Activated T-cell treated with anti-CD3 and anti-CD28 coated beads, Interleukin-2, amount 50 U/mL, for 72 hours (primary cell): Measurements from ENCODE around the gene SLC30A5. TPM values are rescaled to one million over a fixed set of nuclear protein-coding genes. Genes with fewer than 3 reads are reported as not detected.
"Not testable (repeated sequence)": the region's sequence is repeated elsewhere in the genome, so short reads cannot be mapped to it uniquely, and the experiment has no call there.

Source experiments
- ATAC-seq, 2 donors: fragments of 150-1000 bp; cut with Tn5 transposase; replicated peaks in 1 of 2; 2 replicates each; pipeline ENCODE4 v1.10.0; 2021; ENCODE audit warnings: moderate library complexity in 2 of 2, mild to moderate bottlenecking in 1 of 2
- DNase-seq, 2 donors: peaks; one replicate each; pipeline ENCODE4 v3.0.0; 2021 to 2022; ENCODE audit warnings: mixed read lengths in 1 of 2
- H3K27ac Mint-ChIP-seq: one replicate; pipeline ENCODE4 v1.8.0; 2022; ENCODE audit warnings: mild to moderate bottlenecking, moderate library complexity, mixed read lengths
- H3K27me3 Mint-ChIP-seq: one replicate; pipeline ENCODE4 v1.8.0; 2022; ENCODE audit warnings: low read depth, mixed read lengths
- H3K36me3 Mint-ChIP-seq, 2 donors: one replicate each; pipeline ENCODE4 v1.8.0; 2022; ENCODE audit warnings: mixed read lengths in 2 of 2, mild to moderate bottlenecking in 1 of 2; ENCODE audit not compliant: insufficient read depth in 2 of 2
- H3K4me1 Mint-ChIP-seq: one replicate; pipeline ENCODE4 v1.8.0; 2022; ENCODE audit warnings: low read depth, mixed read lengths
- H3K4me3 Mint-ChIP-seq, 2 donors: one replicate each; pipeline ENCODE4 v1.8.0; 2022; ENCODE audit warnings: mild to moderate bottlenecking in 2 of 2, mixed read lengths in 2 of 2, moderate library complexity in 2 of 2
- H3K9me3 Mint-ChIP-seq, 2 donors: one replicate each; pipeline ENCODE4 v1.8.0; 2022; ENCODE audit warnings: mixed read lengths in 2 of 2
- total RNA-seq, 2 donors: library from RNA; stranded (reverse); gene quantifications; one replicate each; pipeline ENCODE4 v1.2.3, GENCODE V29; 2022

Gene SLC30A5
- total RNA-seq, 2 donors from 2014 or later = 31.7 to 37.0 TPM

DNA sequence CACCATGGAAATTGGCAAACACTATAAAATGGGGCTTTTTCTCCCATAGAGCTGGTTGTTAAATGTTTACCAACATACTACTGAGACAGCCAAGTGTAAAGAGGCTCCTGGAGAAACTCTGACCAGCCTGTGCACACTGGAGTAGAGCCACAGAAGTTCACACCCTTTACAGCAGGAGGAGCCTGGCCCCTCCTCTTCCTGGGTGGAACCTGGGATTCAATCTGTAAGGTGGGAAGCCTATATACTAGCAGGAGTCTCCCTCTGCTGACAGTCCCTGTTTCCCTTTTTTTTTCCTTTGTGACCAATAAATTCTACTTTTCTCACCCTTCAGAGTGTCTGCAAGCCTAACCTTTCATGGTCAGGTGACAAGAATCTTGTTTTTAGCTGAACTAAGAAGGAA, 10.4 kb upstream of the SLC30A5 start:
- H3K27me3 Mint-ChIP-seq = no peaks in the 10 kb centered on the region
- ATAC-seq = no peak
- no peaks in the 10 kb centered on the region for H3K9me3 Mint-ChIP-seq
- H3K4me3 Mint-ChIP-seq = no peak overlapping the region
- H3K27ac Mint-ChIP-seq = no peak overlapping the region
- peaks cover 25% of the 10 kb centered on the region for H3K4me1 Mint-ChIP-seq
- no peak for DNase-seq
- no peaks in the 10 kb centered on the region for H3K36me3 Mint-ChIP-seq

DNA sequence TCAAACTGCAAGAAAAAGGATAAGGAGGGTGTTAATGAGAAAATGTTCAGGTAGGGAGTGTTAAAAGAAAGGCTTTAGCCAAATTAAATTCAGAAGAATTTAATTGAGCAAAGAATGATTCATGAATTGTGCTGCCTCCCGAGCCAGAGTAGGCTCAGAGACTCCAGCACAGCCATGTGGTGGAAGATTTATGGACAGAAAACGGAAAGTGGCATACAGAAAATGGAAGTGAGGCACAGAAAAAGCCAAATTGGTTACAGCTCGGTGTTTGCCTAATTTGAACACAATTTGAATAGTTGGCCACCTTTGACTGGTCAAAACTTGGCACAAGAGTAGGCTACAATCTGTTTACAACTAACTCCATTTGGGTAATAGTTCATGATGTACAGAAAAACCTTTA, 9.6 kb upstream of the SLC30A5 start:
- Mint-ChIP-seq H3K9me3 (no peaks in the 10 kb centered on the region), H3K36me3 (no peaks in the 10 kb centered on the region), H3K27ac (no peak overlapping the region), H3K4me1 (peaks cover 20% of the 10 kb centered on the region), H3K27me3 (no peaks in the 10 kb centered on the region), H3K4me3 (peak overlapping the region in 1 of 2 donors; percentile 2)
- DNase-seq = no peak
- ATAC-seq = no peak

DNA sequence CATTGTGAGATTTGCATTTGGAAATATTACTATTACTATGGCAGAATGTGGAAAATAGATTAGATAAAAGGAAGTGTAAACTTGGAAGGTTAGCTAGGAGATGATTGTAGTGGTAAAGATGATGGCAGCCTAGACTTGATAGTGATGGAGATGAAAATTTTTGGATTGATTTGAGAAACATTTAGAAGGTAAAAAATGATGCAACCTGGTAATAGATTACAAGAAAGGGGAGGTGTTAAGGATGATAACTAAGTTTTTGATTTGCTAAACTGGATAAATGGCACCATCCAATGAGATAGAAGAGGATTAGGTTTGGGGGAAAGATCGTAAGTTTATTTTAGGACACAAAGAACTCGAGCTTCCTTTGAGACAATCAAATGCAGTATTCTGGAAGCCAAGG, 8.9 kb upstream of the SLC30A5 start:
- H3K27me3 Mint-ChIP-seq = no peaks in the 10 kb centered on the region
- peaks cover 19% of the 10 kb centered on the region for H3K4me1 Mint-ChIP-seq
- ATAC-seq (no peak), DNase-seq (no peak)
- H3K9me3 Mint-ChIP-seq = no peaks in the 10 kb centered on the region
- peak overlapping the region in 1 of 2 donors; percentile 2 for H3K4me3 Mint-ChIP-seq
- H3K36me3 Mint-ChIP-seq = no peaks in the 10 kb centered on the region
- no peak overlapping the region for H3K27ac Mint-ChIP-seq

DNA sequence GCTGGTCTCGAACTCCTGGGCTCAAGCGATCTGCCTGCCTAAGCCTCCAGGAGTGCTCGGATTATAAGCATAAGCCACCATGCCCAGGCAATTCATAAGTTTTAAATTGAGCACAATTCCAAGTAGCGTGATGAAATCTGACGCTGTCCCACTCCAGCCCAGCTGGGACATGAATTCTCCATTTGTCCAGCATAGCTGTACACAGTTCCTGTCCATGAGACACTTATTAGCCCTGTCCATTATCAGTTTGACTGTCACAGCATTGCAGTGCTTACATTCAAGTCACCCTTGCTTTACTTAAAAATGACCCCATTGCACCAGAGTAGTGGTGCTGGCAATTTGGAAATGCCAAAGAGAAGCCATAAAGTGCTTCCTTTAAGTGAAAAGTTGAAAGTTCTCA, 7.6 kb upstream of the SLC30A5 start:
- Mint-ChIP-seq H3K4me1 (peaks cover 19% of the 10 kb centered on the region), H3K27me3 (no peaks in the 10 kb centered on the region), H3K27ac (no peak overlapping the region), H3K9me3 (no peaks in the 10 kb centered on the region), H3K36me3 (no peaks in the 10 kb centered on the region), H3K4me3 (no peak overlapping the region)
- ATAC-seq (no peak), DNase-seq (no peak)

DNA sequence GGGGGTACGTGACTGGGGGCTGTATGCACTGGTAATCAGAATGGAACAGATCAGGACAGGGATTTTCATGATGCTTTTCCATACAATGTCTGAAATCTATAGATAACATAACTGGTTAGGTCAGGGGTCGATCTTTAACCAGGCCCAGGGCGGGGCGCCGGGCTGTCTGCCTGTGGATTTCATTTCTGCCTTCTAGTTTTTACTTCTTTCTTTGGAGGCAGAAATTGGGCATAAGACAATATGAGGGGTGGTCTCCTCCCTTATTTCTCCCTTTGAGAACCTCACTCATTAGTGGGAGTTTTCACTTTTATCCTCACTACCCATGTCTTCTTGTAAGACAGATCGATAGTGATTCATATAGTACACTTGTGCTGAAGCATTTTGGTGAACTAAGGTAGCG, 5.8 kb upstream of the SLC30A5 start:
- peaks cover 19% of the 10 kb centered on the region for H3K4me1 Mint-ChIP-seq
- H3K9me3 Mint-ChIP-seq, DNase-seq, H3K4me3 Mint-ChIP-seq, H3K27ac Mint-ChIP-seq, ATAC-seq, H3K27me3 Mint-ChIP-seq, H3K36me3 Mint-ChIP-seq: not testable (repeated sequence)

DNA sequence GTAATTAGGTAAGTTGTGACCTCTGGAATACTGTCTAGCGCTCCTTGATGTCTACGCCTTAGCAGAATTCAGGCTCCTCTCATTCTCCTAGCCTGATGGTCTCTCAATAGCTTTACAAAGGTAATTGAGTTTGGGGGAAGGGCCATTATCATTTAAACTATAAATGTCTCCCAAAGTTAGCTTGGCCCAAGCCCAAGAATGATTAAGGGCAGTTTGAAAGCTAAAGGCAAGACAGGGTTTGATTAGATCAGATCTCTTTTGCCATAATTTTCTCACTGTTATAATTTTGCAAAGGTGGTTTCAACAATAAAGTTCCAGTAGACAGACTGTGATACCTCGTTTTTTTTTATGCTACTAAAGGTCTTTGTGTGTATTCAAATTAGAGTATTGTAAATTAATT, 3.7 kb upstream of the SLC30A5 start:
- no peak for ATAC-seq
- no peak for DNase-seq
- H3K36me3 Mint-ChIP-seq = peaks cover 0 to 2% of the 10 kb centered on the region in 2 donors
- H3K27ac Mint-ChIP-seq = no peak overlapping the region
- H3K27me3 Mint-ChIP-seq = no peaks in the 10 kb centered on the region
- H3K4me1 Mint-ChIP-seq = peaks cover 2% of the 10 kb centered on the region
- no peaks in the 10 kb centered on the region for H3K9me3 Mint-ChIP-seq
- no peak overlapping the region for H3K4me3 Mint-ChIP-seq

DNA sequence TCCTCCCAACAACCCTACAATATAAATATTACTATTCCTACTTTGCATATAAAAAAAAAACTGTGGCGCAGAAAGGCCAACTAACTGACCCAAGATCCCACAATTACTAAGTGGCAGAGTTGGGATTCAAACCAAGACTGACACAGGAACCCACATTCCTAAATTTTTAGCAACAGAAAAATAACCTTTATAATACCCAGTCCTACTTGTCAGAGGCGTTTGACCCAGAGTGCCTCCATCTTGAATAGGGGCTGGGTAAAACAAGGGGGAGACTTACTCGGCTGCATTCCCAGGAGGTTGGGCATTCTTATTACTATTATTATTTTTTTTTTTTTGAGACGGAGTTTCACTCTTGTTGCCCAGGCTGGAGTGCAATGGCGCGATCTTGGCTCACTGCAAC, 2.0 kb upstream of the SLC30A5 start:
- Mint-ChIP-seq H3K9me3 (no peaks in the 10 kb centered on the region), H3K4me3 (no peak overlapping the region), H3K27ac (peak overlapping the region; percentile 75), H3K27me3 (no peaks in the 10 kb centered on the region), H3K36me3 (peaks cover 3 to 4% of the 10 kb centered on the region in 2 donors), H3K4me1 (peaks cover 16% of the 10 kb centered on the region)
- DNase-seq (no peak), ATAC-seq (no peak)

DNA sequence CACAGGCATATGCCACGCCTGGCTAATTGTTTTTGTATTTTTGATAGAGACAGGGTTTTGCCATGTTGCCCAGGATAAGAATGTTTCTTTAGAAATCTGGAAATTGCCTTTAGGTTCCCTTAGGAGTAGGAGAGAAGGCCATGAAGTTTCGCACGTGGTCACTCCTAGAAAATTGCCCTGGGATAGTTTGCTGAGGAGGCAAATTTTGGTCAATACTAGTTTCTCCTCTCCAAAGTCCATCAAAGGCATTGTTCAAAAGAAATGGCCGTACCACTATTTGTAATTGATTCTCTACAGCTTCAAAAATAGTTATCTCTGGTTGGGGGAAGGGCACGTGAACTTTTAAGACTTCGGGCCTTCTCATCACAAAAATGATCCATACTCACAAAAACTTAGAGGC, 845 bp upstream of the SLC30A5 start:
- Mint-ChIP-seq H3K27me3 (no peaks in the 10 kb centered on the region), H3K4me3 (no peak overlapping the region), H3K9me3 (no peaks in the 10 kb centered on the region), H3K4me1 (peaks cover 27% of the 10 kb centered on the region), H3K36me3 (peaks cover 4 to 5% of the 10 kb centered on the region in 2 donors), H3K27ac (no peak overlapping the region)
- ATAC-seq (no peak), DNase-seq (no peak)

DNA sequence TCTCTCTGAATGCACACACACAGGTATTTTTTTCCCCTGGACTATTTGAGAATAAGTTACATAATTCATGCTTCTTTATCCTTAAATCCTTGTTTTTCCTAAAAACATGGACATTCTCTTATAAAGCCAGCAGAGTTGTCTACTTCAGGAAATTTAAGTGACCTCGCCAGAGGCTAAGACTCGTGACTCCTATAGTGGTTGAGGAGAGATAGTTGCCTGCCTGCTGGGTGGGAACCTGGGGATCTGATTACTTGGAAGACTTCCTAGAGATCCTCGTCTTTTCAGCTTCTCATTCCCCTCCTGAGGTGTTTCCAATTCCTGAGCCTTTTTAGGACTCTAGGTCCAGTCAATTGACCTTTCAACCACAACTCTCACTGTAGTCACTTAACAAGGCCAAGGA, 5.5 kb downstream of the SLC30A5 start:
- Mint-ChIP-seq H3K4me3 (no peak overlapping the region), H3K27ac (no peak overlapping the region), H3K4me1 (peaks cover 32% of the 10 kb centered on the region), H3K9me3 (no peaks in the 10 kb centered on the region), H3K36me3 (peaks cover 1 to 5% of the 10 kb centered on the region in 2 donors), H3K27me3 (no peaks in the 10 kb centered on the region)
- DNase-seq = no peak
- ATAC-seq = no peak

DNA sequence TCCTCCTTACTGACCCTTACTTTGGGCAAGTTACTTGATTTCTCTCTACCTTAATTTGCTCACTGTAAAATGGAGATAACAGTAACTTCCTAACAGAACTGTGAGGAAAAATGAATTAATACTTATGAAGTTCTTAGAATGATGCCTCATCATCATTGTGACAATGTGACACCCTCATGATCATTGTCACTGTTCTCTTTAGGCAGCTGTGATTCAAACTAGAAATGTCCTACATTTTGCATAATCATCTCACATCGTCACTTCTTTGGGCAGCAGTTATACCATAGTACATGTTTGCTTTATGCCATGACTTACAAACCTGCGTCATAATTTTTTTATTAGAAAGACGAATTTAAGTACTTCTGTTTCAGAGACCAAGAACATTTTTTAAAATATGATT, 9.7 kb downstream of the SLC30A5 start:
- Mint-ChIP-seq H3K9me3 (no peaks in the 10 kb centered on the region), H3K4me1 (peaks cover 6% of the 10 kb centered on the region), H3K4me3 (no peak overlapping the region), H3K36me3 (peaks cover 0 to 7% of the 10 kb centered on the region in 2 donors), H3K27ac (no peak overlapping the region), H3K27me3 (no peaks in the 10 kb centered on the region)
- DNase-seq (no peak), ATAC-seq (no peak)

DNA sequence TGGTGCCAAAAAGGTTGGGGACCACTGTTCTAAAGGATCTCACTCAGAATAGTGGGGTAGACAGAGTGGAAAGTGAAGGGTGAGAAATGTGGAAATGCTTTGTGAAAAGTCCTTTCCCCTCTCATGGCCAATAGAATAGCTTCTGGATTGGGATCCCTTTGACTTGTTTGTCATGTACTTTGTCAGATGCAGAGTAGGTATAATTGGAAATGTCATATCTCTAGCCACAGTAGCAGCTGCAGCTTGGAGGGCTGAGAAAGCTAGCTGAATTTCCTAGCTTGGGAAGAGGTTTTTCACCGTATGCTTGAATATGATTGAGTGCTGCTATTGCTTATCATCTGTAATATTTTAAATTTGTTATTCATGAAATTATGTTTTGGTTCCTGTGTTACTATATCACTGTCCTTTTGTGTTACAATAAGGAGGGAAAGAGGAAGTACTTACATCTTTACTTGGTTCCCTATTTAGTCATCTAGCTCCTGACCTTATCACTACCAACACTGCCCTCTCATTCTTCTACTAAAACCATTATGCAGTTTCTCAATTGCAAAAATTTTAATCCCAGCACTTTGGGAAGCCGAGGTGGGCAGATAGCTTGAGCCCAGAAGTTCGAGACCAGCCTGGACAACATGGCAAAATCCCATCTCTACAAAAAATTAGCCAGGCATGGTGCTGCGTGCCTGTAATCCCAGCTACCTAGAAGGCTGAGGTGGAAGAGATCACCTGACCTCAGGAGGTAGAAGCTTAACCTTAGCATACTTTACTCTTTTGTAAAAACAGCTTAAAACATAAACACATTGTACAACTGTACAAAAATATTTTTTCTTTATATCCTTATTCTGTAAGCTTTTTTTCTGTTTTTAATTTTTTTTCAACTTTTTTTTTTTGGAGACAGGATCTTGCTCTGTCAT, 12.4 kb downstream of the SLC30A5 start:
- ATAC-seq (no peak), DNase-seq (no peak)
- H3K4me1 Mint-ChIP-seq = no peaks in the 10 kb centered on the region

DNA sequence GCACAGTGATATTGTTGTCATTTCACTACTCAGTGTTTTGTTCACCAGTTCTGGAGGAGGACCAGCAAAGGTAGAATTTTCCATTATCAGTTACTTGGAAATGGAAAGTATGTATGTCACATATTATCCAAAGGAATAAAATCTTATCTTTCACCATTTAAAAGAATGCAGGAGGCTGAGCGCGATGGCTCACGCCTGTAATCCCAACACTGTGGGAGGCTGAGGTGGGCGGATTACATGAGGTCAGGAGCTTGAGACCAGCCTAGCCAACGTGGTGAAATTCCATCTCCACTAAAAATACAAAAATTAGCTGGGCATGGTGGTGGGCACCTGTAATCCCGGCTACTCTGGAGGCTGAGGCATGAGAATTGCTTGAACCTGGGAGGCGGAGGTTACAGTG, 14.6 kb downstream of the SLC30A5 start:
- H3K27ac Mint-ChIP-seq, H3K4me3 Mint-ChIP-seq, DNase-seq, ATAC-seq, H3K9me3 Mint-ChIP-seq, H3K4me1 Mint-ChIP-seq, H3K27me3 Mint-ChIP-seq: not testable (repeated sequence)
- peaks cover 6 to 23% of the 10 kb centered on the region in 2 donors for H3K36me3 Mint-ChIP-seq

More for the DNA sequence above, 12.4 kb downstream of the SLC30A5 start:
- Mint-ChIP-seq H3K36me3 (peaks cover 6 to 22% of the 10 kb centered on the region in 2 donors), H3K27me3 (no peaks in the 10 kb centered on the region), H3K27ac (peak overlapping the region; percentile 9), H3K9me3 (no peaks in the 10 kb centered on the region), H3K4me3 (no peak overlapping the region)

DNA sequence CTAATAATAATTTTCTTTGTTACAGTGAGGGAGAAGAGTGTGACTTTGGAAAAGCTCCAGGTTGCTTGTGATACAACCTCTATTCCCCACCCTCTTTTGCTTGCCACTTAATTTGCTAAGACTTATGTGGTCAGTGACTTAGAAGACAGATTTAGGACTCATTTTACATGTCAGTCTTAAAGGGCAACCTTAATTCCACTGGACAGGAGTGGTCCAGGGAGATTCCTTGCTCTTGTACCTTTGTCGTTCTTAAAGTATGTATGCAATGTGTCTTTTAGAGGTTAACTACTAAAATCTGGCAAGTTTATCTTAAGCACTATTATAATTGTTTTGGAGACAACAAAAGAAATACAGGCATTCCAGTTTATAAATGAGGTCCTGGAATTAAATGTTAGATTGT, 20.0 kb downstream of the SLC30A5 start:
- H3K27me3 Mint-ChIP-seq = no peaks in the 10 kb centered on the region
- H3K4me1 Mint-ChIP-seq = no peaks in the 10 kb centered on the region
- ATAC-seq = no peak
- H3K36me3 Mint-ChIP-seq = peaks cover 6 to 21% of the 10 kb centered on the region in 2 donors
- H3K27ac Mint-ChIP-seq = no peak overlapping the region
- no peak overlapping the region for H3K4me3 Mint-ChIP-seq
- H3K9me3 Mint-ChIP-seq = no peaks in the 10 kb centered on the region
- DNase-seq = no peak

DNA sequence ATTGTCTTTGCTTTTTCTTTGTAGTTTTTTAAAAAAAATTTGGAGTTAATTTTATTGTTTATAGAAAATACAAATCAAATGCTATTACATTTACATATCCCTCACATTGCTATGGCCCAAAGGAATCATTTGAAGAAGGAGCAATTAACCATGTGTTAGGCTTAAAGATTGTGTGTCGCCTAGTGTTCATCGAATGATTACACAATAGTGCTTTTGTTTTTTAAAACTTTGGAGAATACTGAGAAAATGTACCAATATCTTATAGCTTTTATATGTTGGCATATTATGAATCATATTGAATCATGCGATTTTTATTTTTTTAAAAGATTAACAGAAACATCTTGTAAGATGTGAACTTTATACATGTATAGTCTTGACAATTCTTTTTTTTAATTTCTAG, 21.7 kb downstream of the SLC30A5 start:
- Mint-ChIP-seq H3K27me3 (no peaks in the 10 kb centered on the region), H3K9me3 (no peaks in the 10 kb centered on the region), H3K4me3 (no peak overlapping the region), H3K36me3 (peaks cover 1 to 13% of the 10 kb centered on the region in 2 donors), H3K27ac (no peak overlapping the region), H3K4me1 (no peaks in the 10 kb centered on the region)
- no peak for DNase-seq
- no peak for ATAC-seq
